Activated T-helper 9 cell treated with anti-CD3 and anti-CD28 coated beads, Interleukin-2, amount 50 U/mL, for 16 hours (primary cell): ENCODE results near the gene TWF2.

Experiments used
- DNase-seq: peaks from one replicate; pipeline ENCODE4 v3.0.0-alpha.2; 2020; ENCODE audit warnings: low read depth

Gene TWF2

GRCh38 chr3:52222319-52223221 lies 16.4 kb downstream of the TWF2 start:
- DNase-seq: no peak

GRCh38 chr3:52221563-52222318 lies 17.2 kb downstream of the TWF2 start:
- DNase-seq: no peak

- no peak for DNase-seq
These were observed 17.8 kb downstream of the TWF2 start for GRCh38 chr3:52221141-52221562.

GRCh38 chr3:52220380-52221026 lies 18.5 kb downstream of the TWF2 start:
- DNase-seq: peak; percentile 83

GRCh38 chr3:52218937-52219650 lies 19.9 kb downstream of the TWF2 start:
- DNase-seq: no peak

GRCh38 chr3:52218454-52218853 lies 20.5 kb downstream of the TWF2 start:
- DNase-seq: no peak

GRCh38 chr3:52218026-52218425 lies 20.9 kb downstream of the TWF2 start:
- DNase-seq: no peak

GRCh38 chr3:52217409-52217805 lies 21.6 kb downstream of the TWF2 start:
- DNase-seq: no peak

GRCh38 chr3:52216585-52217408 lies 22.2 kb downstream of the TWF2 start:
- peak; percentile 38 for DNase-seq

- DNase-seq: no peak
These were observed 23.6 kb downstream of the TWF2 start for GRCh38 chr3:52215351-52215750.

GRCh38 chr3:52213901-52214300 lies 25.1 kb downstream of the TWF2 start:
- no peak for DNase-seq

- DNase-seq: no peak
These were observed 26.0 kb downstream of the TWF2 start for GRCh38 chr3:52213005-52213404.

GRCh38 chr3:52211268-52211891 lies 27.6 kb downstream of the TWF2 start:
- DNase-seq: no peak

- no peak for DNase-seq
These were observed 28.4 kb downstream of the TWF2 start for GRCh38 chr3:52210550-52211046.

GRCh38 chr3:52210037-52210436 lies 28.9 kb downstream of the TWF2 start:
- DNase-seq: no peak

GRCh38 chr3:52208556-52208955 lies 30.4 kb downstream of the TWF2 start:
- DNase-seq: no peak

GRCh38 chr3:52205727-52206372 lies 33.1 kb downstream of the TWF2 start:
- no peak for DNase-seq

GRCh38 chr3:52204337-52205073 lies 34.5 kb downstream of the TWF2 start:
- DNase-seq: no peak

GRCh38 chr3:52203701-52204100 lies 35.3 kb downstream of the TWF2 start:
- DNase-seq: no peak
